GM19023 (cell line): ENCODE data around the gene HHLA2.

Source experiments
- ATAC-seq: cut with Tn5 transposase; IDR thresholded peaks from one replicate; pipeline ENCODE4 v1.9.1; 2021; ENCODE audit warnings: mild to moderate bottlenecking, moderate library complexity; ENCODE audit not compliant: unreplicated experiment

HHLA2 gene

GRCh38 chr3:108416111-108416869 lies 119.9 kb downstream of the HHLA2 start:
- ATAC-seq = no peak

DNA sequence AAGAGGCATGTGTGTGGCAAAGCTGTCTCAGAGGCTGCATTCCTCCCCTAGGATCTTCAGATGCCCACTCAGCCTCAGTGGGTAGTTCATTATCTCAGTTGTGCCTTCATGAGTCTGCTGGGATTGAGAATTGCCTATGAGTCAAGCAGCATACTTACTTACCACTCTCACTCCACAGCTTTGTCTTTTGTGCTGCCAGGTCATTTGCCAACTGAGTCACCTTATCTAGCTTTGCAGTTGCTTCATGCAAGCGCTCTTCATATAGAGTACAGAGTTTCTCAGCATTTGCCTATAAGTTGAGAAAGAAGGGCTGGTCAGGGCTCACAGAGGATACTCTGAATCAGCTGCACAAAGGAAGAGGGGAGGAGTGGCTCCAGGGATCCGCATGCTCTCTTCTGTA lies 124.6 kb downstream of the HHLA2 start:
- no peak for ATAC-seq
